CD14-positive monocyte (primary cell): ENCODE measurements around the gene DUSP9. TPM values are rescaled to one million over a fixed set of nuclear protein-coding genes. Genes with fewer than 3 reads are reported as not detected.
"Not testable (repeated sequence)": the region's sequence is repeated elsewhere in the genome, so short reads cannot be mapped to it uniquely, and the experiment has no call there.

Experiments used
- DNase-seq, 3 donors: peaks; one replicate each; pipeline ENCODE4 v3.0.0-alpha.2; 2011 to 2022
- H2AFZ ChIP-seq: 2 replicates; pipeline ENCODE4 v1.6.0; 2012; ENCODE audit warnings: mild to moderate bottlenecking, low read depth, low read length, inconsistent platforms; ENCODE audit not compliant: insufficient read depth, poor library complexity, severe bottlenecking
- H3K27ac ChIP-seq, 2 donors: 1 replicate in 1 of 2; 2 replicates in 1 of 2; pipeline ENCODE4 v1.5.1; 2012 to 2013; ENCODE audit warnings: low read length in 2 of 2, control low read depth in 1 of 2, inconsistent platforms in 1 of 2, low read depth in 1 of 2, mild to moderate bottlenecking in 1 of 2
- H3K27me3 ChIP-seq, 2 donors: one replicate each; pipeline versions ENCODE4 v1.6.0 to v1.6.1; 2011 to 2013; ENCODE audit warnings: low read length in 2 of 2; ENCODE audit not compliant: control insufficient read depth in 2 of 2, insufficient read depth in 2 of 2
- H3K36me3 ChIP-seq, 2 donors: replicated peaks in 1 of 2; 1 replicate in 1 of 2; 2 replicates in 1 of 2; pipeline versions ENCODE4 v1.5.1 to v1.6.1; 2012 to 2013; ENCODE audit warnings: low read length in 2 of 2, control low read depth in 1 of 2, inconsistent platforms in 1 of 2, mild to moderate bottlenecking in 1 of 2; ENCODE audit not compliant: insufficient read depth in 2 of 2, control insufficient read depth in 1 of 2
- H3K4me1 ChIP-seq, 2 donors: 1 replicate in 1 of 2; 2 replicates in 1 of 2; pipeline versions ENCODE4 v1.5.1 to v1.6.1; 2012 to 2013; ENCODE audit warnings: low read length in 2 of 2, control low read depth in 1 of 2, inconsistent platforms in 1 of 2, mild to moderate bottlenecking in 1 of 2, moderate library complexity in 1 of 2; ENCODE audit not compliant: insufficient read depth in 2 of 2, control insufficient read depth in 1 of 2
- H3K4me2 ChIP-seq: replicated peaks from 2 replicates; pipeline ENCODE3; 2012; ENCODE audit warnings: low read length, moderate library complexity, mild to moderate bottlenecking; ENCODE audit not compliant: poor library complexity, severe bottlenecking; ENCODE audit errors: extremely low read depth
- H3K4me3 ChIP-seq, 3 experiments: fragments of 200-600 bp in 1 of 3; sonication (generic) in 1 of 3; replicated peaks in 1 of 3; 1 replicate in 2 of 3; 2 replicates in 1 of 3; pipeline ENCODE4 v1.5.1; 2011 to 2013; ENCODE audit warnings: low read length in 3 of 3, mild to moderate bottlenecking in 3 of 3, control low read depth in 2 of 3, low read depth in 2 of 3, inconsistent platforms in 1 of 3, moderate library complexity in 1 of 3
- H3K79me2 ChIP-seq: 2 replicates; pipeline ENCODE4 v1.6.0; 2012; ENCODE audit warnings: mild to moderate bottlenecking, control low read depth, inconsistent platforms, low read length, moderate library complexity; ENCODE audit not compliant: insufficient read depth
- H3K9ac ChIP-seq: 2 replicates; pipeline ENCODE4 v1.6.0; 2017; ENCODE audit warnings: low read length, mild to moderate bottlenecking; ENCODE audit not compliant: insufficient read depth, poor library complexity, severe bottlenecking
- H3K9me3 ChIP-seq, 2 donors: replicated peaks in 1 of 2; 1 replicate in 1 of 2; 2 replicates in 1 of 2; pipeline versions ENCODE4 v1.5.1 to v1.6.1; 2012 to 2013; ENCODE audit warnings: low read length in 2 of 2, control low read depth in 1 of 2; ENCODE audit not compliant: control insufficient read depth in 1 of 2, insufficient read depth in 1 of 2
- H4K20me1 ChIP-seq: 2 replicates; pipeline ENCODE4 v1.6.0; 2012; ENCODE audit warnings: mild to moderate bottlenecking, low read length, control low read depth, moderate library complexity; ENCODE audit not compliant: insufficient read depth
- H3K27ac Mint-ChIP-seq, 7 donors: one replicate each; pipeline ENCODE4 v1.8.0; 2020; ENCODE audit warnings: mild to moderate bottlenecking in 7 of 7, mixed read lengths in 7 of 7, moderate library complexity in 6 of 7, inconsistent platforms in 2 of 7
- H3K27me3 Mint-ChIP-seq, 3 donors: one replicate each; pipeline ENCODE4 v1.8.0; 2021 to 2022; ENCODE audit warnings: low read depth in 3 of 3, mild to moderate bottlenecking in 3 of 3, mixed read lengths in 3 of 3, moderate library complexity in 3 of 3, inconsistent platforms in 1 of 3
- H3K36me3 Mint-ChIP-seq, 2 donors: one replicate each; pipeline ENCODE4 v1.8.0; 2020; ENCODE audit warnings: mixed read lengths in 2 of 2, inconsistent platforms in 1 of 2, mild to moderate bottlenecking in 1 of 2
- H3K4me1 Mint-ChIP-seq: one replicate; pipeline ENCODE4 v1.8.0; 2020; ENCODE audit warnings: mild to moderate bottlenecking, mixed read lengths
- H3K4me3 Mint-ChIP-seq, 2 donors: one replicate each; pipeline ENCODE4 v1.8.0; 2020; ENCODE audit warnings: mild to moderate bottlenecking in 2 of 2, mixed read lengths in 2 of 2, moderate library complexity in 1 of 2
- H3K9me3 Mint-ChIP-seq, 7 donors: one replicate each; pipeline ENCODE4 v1.8.0; 2020 to 2022; ENCODE audit warnings: mixed read lengths in 7 of 7, mild to moderate bottlenecking in 6 of 7, moderate library complexity in 6 of 7, inconsistent platforms in 2 of 7
- CTCF ChIP-seq: fragments of 200-600 bp; IDR thresholded peaks from one replicate; pipeline ENCODE4 v1.8.0; 2022; ENCODE audit warnings: antibody characterized with exemption, mild to moderate bottlenecking
- WGBS: methylation state at CpG from one replicate; pipeline ENCODE4 v1.1.5; 2013; ENCODE audit warnings: missing lambda C conversion rate; ENCODE audit not compliant: insufficient coverage; 5-methylcytosine and 5-hydroxymethylcytosine counted together
- intact Hi-C, 2 donors: fragments of 100-400 bp; cut with micrococcal nuclease; formaldehyde crosslinking; loops; one replicate each; pipeline versions ENCODE4 v1.15.0 to v1.15.1; 2023
- polyA plus RNA-seq, 3 donors: library from polyadenylated mRNA; depleted of rRNA in 1 of 3; unstranded in 2 of 3; stranded (reverse) in 1 of 3; fragments of 300-500 nt in 2 of 3; fragments of >200 nt in 1 of 3; fragmentation: Illumina TruSeq in 2 of 3; gene quantifications; 1 replicate in 2 of 3; 2 replicates in 1 of 3; pipeline ENCODE4 v1.2.3, GENCODE V29; 2012 to 2021

DUSP9 gene
- polyA plus RNA-seq, 3 donors: not detected

DNA sequence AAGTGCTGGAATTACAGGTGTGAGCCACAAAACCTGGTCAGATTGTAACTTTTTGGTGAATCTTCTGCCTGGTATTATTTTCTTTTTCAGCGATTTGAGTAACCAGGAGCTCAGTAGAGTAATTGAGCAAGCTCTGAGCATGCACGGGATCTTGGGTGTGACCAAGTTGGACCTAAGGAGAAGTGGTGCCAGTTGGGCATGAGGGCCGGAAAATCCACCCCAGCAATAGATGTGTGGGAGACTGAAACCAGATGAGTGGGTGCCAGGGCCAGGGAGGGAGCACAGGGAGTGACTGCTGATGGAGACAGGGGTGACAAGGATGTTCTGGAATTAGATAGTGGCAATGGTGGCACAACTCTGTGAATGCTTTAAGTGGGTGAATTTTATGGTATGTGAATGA lies 44.4 kb upstream of the DUSP9 start:
- intact Hi-C loops: no loop called here

GRCh38 chrX:153603131-153603656 lies 43.8 kb upstream of the DUSP9 start:
- Histone ChIP-seq H2AFZ (no peak overlapping the region), H3K36me3 (no peaks in the 10 kb centered on the region), H3K9me3 (no peaks in the 10 kb centered on the region), H3K27me3 (no peaks in the 10 kb centered on the region), H3K27ac (no peak overlapping the region), H4K20me1 (no peaks in the 10 kb centered on the region), H3K4me3 (no peak overlapping the region), H3K9ac (no peak overlapping the region), H3K4me1 (peaks cover 15% of the 10 kb centered on the region in 2 donors), H3K79me2 (peaks cover 4% of the 10 kb centered on the region), H3K4me2 (no peak overlapping the region)
- WGBS: 96% methylated on average over 14 of the region's 17 CpGs
- Mint-ChIP-seq H3K36me3 (no peaks in the 10 kb centered on the region), H3K4me3 (no peak overlapping the region), H3K27me3 (peaks cover 3 to 37% (median 5%) of the 10 kb centered on the region in 3 donors), H3K9me3 (peaks cover 0 to 9% (median 4%) of the 10 kb centered on the region in 7 donors), H3K4me1 (peaks cover 26% of the 10 kb centered on the region), H3K27ac (no peak overlapping the region)
- intact Hi-C loops: no loop called here
- no peak for TF ChIP-seq CTCF
- DNase-seq: no peak

More for the DNA sequence above, 44.4 kb upstream of the DUSP9 start:
- Histone ChIP-seq H2AFZ (no peak overlapping the region), H3K9me3 (no peaks in the 10 kb centered on the region), H3K4me1 (peaks cover 20 to 21% of the 10 kb centered on the region in 2 donors), H3K27me3 (no peaks in the 10 kb centered on the region), H3K4me3 (no peak overlapping the region), H3K79me2 (peaks cover 10% of the 10 kb centered on the region), H3K36me3 (no peaks in the 10 kb centered on the region), H4K20me1 (no peaks in the 10 kb centered on the region), H3K9ac (no peak overlapping the region), H3K4me2 (no peak overlapping the region), H3K27ac (no peak overlapping the region)
- Mint-ChIP-seq H3K9me3 (peaks cover 0 to 9% (median 4%) of the 10 kb centered on the region in 7 donors), H3K4me3 (no peak overlapping the region), H3K36me3 (no peaks in the 10 kb centered on the region), H3K4me1 (peaks cover 30% of the 10 kb centered on the region), H3K27ac (no peak overlapping the region), H3K27me3 (peaks cover 3 to 37% (median 5%) of the 10 kb centered on the region in 3 donors)
- no peak for TF ChIP-seq CTCF
- 67% methylated on average over 1 of the region's 3 CpGs for WGBS
- no peak for DNase-seq

GRCh38 chrX:153604666-153605380 lies 42.2 kb upstream of the DUSP9 start:
- H3K27ac Mint-ChIP-seq: peak overlapping the region in 1 of 7 donors; percentile 60
- H3K36me3 ChIP-seq, DNase-seq, intact Hi-C loops, H3K9me3 ChIP-seq, H3K9ac ChIP-seq, H3K4me3 ChIP-seq, H3K27me3 ChIP-seq, H3K4me3 Mint-ChIP-seq, H3K9me3 Mint-ChIP-seq, H3K27ac ChIP-seq, H3K36me3 Mint-ChIP-seq, H4K20me1 ChIP-seq, H3K4me2 ChIP-seq, H2AFZ ChIP-seq, H3K79me2 ChIP-seq: not testable (repeated sequence)
- WGBS: 91% methylated on average over 5 of the region's 18 CpGs
- H3K4me1 Mint-ChIP-seq: peaks cover 35% of the 10 kb centered on the region
- H3K27me3 Mint-ChIP-seq: peaks cover 3 to 44% (median 10%) of the 10 kb centered on the region in 3 donors
- H3K4me1 ChIP-seq: peaks cover 19 to 25% of the 10 kb centered on the region in 2 donors
